HG03354 (cell line): Measurements from ENCODE around the gene PXDC1.
"Not testable (repeated sequence)": the region's sequence is repeated elsewhere in the genome, so short reads cannot be mapped to it uniquely, and the experiment has no call there.

Experiments
- ATAC-seq: cut with Tn5 transposase; IDR thresholded peaks from one replicate; pipeline ENCODE4 v1.9.1; 2021; ENCODE audit warnings: mild to moderate bottlenecking; ENCODE audit not compliant: unreplicated experiment, poor library complexity, severe bottlenecking

Gene PXDC1

DNA sequence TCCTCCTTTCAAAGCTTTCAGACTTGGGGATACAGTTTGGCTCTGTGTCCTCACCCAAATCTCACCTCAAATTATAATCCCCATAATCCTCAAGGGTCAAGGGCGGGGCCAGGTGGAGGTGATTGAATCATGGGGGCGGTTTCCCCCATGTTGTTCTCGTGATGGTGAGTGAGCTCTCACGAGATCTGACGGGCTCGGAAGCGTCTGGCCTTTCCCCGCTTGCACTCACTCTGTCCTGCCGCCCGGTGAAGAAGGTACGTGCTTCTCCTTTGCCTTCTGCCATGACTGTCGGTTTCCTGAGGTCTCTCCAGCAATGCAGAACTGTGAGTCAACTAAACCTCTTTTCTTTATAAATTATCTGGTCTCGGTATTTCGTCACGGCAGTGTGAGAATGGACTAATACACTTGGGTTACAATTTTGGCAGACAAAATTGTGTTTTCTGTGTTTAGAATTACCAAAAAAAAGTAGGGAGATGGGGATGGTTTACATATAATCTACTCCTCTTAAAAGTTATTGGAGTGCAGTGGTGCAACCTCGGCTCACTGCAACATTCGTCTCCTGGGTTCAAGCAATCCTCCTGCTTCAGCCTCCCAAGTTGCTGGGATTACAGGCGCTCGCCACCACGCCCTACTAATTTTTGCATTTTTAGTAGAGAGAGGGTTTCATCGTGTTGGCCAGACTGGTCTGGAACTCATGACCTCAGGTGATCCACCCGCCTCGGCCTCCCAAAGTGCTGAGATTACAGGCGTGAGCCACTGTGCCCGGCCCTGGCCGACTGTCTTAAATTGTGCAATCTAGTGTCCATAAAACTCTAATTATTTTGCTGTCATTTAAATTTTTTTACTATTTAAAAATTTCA, 33.6 kb upstream of the PXDC1 start:
- no peak for ATAC-seq

DNA sequence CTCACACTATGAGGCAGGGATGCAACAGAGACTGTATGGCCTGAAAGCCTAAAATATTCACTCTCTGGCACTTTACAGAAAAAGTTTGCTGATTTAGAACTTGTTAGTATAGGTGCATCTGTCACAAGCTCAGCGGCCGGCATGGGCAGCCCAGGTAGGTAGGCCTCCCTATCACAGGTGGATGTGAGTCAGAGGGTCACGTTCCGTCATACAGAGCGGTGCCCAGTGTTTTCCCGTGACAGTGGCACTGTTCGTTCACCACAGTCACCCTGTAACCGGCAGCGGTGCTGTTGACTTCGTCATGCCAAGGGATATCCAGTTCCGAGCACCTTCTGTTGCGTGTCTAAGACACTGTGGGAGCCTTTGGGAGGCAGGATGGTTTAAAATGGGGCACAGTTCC, 32.9 kb upstream of the PXDC1 start:
- ATAC-seq, result no peak

GRCh38 chr6:3782876-3783832, 31.6 kb upstream of the PXDC1 start:
- no peak for ATAC-seq

DNA sequence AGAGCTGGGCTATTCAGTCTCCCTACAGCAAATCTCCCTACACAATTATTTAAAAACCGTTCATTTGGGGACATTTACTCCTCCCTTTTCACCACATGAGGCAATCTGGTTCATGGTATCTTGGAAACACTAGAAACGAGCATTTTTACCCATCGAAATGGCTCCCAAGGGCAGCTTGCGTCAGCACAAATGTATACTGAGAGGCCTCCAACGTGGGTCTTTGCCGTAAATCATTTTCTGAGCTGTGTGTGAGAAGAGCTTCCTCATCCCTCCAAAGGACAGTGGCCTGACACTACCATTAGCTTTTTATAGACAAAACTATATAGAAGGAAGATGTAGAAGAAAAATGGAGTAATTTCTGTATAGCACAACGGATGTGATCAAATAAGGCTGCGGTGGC, 30.0 kb upstream of the PXDC1 start:
- no peak for ATAC-seq

- no peak for ATAC-seq
Observed at GRCh38 chr6:3779574-3779849, 28.0 kb upstream of the PXDC1 start.

- ATAC-seq, result no peak
Observed at GRCh38 chr6:3778701-3779573, 27.4 kb upstream of the PXDC1 start.

- ATAC-seq, result no peak
Observed at GRCh38 chr6:3777730-3778461, 26.4 kb upstream of the PXDC1 start.

DNA sequence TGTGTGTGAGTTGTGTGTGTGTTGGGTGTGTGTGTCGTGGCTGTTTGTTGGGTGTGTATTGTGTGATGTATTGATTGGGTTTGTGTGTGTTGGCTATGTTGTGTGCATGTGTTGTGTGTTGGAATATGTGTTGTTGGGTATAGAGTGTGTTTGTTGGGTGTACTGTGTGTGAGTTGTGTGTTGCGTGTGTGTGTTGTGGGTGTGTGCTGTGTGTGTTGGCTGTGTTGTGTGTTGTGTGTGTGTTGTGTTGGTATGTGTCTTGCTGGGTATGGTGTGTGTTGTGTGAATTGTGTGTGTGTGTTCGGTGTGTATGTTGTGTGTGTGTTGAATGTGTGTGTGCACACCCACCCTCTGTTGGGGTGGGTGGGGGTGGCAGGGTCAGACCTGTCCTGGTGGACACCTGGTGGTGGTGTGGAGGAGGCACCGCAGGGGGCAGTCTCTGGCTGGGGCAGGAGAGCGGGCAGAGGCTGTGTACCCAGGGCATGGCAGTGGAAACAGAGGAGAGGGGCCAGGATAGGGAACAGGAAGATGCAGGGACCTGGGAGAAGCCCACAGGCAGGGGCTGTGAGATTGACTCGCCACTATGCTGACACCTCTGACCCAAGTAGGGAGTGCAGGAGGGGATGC, 25.5 kb upstream of the PXDC1 start:
- no peak for ATAC-seq

DNA sequence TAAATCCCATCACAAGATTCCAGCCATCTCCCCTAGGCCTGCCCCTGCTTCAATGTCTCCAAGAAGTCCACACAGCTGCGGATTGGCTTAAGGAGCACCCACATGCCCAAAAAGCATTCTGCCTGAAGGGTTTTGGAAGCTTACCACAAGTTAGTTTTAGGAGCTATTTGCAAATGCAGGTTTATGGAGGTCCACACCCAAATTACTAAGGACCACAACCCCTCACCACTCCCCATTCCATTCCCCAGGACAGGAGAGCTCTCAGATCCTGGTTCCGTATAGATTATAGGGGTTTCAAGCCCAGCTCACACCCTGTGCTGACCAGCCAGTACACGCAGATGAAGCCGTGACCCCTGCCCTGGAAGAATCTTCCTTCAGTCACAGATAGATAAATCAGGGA, 24.3 kb upstream of the PXDC1 start:
- no peak for ATAC-seq

DNA sequence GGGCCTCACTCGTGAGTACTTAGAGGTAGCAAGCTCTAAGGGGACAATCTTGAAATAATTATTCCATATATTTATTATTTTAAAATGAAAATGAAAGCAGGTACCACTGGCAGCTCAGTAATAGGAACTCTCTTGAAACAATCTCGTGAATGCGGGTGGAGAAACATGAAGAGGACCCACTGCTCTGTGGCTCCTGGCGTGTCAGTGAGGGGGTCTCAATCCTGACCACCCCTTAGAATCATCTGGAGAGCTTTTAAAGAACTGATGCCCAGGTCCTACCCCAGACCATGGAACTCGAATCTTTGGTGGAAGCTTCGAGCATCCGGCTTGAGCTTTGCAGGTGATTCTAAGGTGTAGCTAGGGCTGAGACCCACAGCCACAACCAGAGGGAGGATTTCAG, 23.9 kb upstream of the PXDC1 start:
- no peak for ATAC-seq

DNA sequence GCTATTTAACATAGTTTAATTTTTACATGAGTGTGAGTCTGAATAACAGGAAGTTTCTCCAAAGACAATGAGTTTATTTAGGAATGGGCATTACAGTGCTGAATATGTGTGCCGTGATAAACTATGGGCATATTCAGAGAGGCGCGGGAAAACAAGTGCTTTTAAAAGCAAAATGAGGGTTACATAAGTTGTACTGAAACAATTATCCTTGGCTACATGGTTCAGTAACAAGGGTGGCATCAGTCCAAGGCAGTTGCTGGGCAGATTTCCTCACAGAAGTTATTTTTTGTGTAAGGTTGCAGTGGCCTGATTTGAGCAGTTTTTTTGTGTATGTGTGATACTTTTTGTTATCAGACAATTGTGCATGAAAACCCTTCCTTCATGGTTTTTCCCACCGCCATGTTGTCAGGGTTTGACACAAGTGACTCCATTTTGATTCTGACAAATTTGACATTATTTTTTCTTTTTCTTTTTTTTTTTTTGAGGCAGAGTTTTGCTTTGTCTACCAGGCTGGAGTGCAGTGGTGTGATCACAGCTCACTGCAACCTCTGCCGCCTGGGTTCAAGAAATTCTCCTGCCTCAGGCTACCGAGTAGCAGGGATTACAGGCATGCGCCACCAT, 22.3 kb upstream of the PXDC1 start:
- no peak for ATAC-seq

DNA sequence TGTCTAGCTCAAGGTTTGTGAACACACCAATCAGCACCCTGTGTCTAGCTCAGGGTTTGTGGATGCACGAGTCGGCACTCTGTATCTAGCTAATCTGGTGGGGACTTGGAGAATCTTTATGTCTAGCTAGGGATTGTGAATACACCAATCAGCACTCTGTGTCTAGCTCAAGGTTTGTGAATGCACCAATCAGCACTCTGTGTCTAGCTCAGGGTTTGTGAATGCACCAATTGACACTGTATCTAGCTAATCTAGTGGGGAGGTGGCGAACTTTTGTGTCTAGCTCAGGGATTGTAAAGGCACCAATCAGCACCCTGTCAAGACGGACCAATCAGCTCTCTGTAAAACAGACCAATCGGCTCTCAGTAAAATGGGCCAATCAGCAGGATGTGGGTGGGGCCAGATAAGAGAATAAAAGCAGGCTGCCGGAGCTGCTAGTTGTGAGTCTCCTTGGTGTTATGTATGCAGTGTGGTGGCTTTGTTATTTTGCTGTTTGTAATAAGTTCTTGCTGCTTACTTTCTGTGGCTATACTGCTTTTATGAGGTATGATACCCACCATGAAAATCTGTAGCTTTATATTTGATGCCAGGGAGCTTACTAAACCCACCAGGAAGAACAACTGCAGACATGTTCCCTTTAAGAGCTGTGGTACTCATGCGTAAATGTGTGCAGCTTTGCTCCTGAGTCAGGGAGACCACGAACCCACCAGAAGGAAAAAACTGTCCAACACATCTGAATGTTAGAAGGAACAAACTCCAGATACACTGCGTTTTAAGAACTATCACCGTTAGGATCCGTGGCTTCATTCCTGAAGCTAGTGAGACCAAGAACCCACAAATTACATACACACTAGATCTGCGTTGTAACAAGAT, 20.9 kb upstream of the PXDC1 start:
- ATAC-seq, result not testable (repeated sequence)

- no peak for ATAC-seq
Observed at GRCh38 chr6:3771407-3772011, 20.0 kb upstream of the PXDC1 start.

- ATAC-seq, result no peak
Observed at GRCh38 chr6:3770023-3770720, 18.7 kb upstream of the PXDC1 start.

- ATAC-seq, result no peak
Observed at GRCh38 chr6:3769610-3770009, 18.1 kb upstream of the PXDC1 start.

DNA sequence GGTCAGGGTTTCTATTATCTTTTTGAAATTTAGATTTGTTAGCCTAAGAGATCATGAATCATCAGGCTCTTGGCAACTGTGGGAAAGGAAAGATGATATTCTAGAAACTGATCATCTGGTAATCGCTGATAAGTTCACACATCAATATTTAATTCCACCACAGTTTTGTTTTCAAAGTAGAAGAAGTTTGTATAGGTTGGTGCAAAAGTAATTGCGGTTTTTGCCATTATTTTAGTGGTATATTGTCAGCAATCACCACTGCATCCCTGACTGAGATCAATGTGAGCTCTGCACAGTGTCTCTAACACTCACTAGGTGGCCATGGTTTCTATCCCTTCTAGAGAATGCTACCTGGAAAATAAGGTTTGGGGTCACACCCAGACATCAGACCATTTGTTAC, 17.0 kb upstream of the PXDC1 start:
- ATAC-seq, result no peak

- ATAC-seq, result not testable (repeated sequence)
Observed at GRCh38 chr6:3767483-3767882, 16.0 kb upstream of the PXDC1 start.
